ENCODE results near the gene L3MBTL4. TPM values are rescaled to one million over a fixed set of nuclear protein-coding genes. Genes with fewer than 3 reads are reported as not detected.

Gene L3MBTL4
- total and polyA plus RNA-seq, 10 of the 15 experiments (the other 5 are each of a cell fraction or from before 2014, with no cell fraction given) = 1.3 to 8.7 (median 3.8) TPM

GRCh38 chr18:5997361-5997760 lies 417.4 kb downstream of the L3MBTL4 start:
- H3K27ac ChIP-seq (ENCODE audit: control insufficient read depth, insufficient read depth) = no peak overlapping the region
- intact Hi-C loops (cut with micrococcal nuclease; ENCODE audit: unreplicated experiment) (no loop called here), in situ Hi-C loops (cut with MboI) (no loop called here)
- no peaks in the 10 kb centered on the region for H4K20me1 ChIP-seq (ENCODE audit: control insufficient read depth, insufficient read depth)
- no peak for TF ChIP-seq PAX8 (IDR thresholded peaks at IDR 0.05)
- TF ChIP-seq RUNX3 (IDR thresholded peaks at IDR 0.05; ENCODE audit: low read length) = peak; percentile 25; the same call in 1 of the 2 replicates
- FAIRE-seq (no peak), DNase-seq (ENCODE audit: low read depth, low spot score) (no peak), ATAC-seq (no peak)
- no peak overlapping the region for H3K4me2 ChIP-seq (ENCODE audit: control insufficient read depth, insufficient read depth)
- H3K4me1 ChIP-seq (ENCODE audit: control insufficient read depth, insufficient read depth, low read length) = peaks cover 13% of the 10 kb centered on the region
- no peak overlapping the region for H2AFZ ChIP-seq (ENCODE audit: control insufficient read depth, low read depth, low read length)
- no peaks in the 10 kb centered on the region for H3K79me2 ChIP-seq (ENCODE audit: control insufficient read depth, insufficient read depth, low read length)
- H3K9ac ChIP-seq (ENCODE audit: control insufficient read depth, insufficient read depth, low read length) = no peak overlapping the region
- BruUV-seq (replicated peaks) = no TSS peak
- ChIA-PET POLR2A (no interaction called here), SMC1A (ENCODE audit: uncharacterized antibody, unreplicated experiment) (no interaction called here), CTCF (no interaction called here), RAD21 (ENCODE audit: unreplicated experiment) (no interaction called here)
- no peaks in the 10 kb centered on the region for H3K36me3 ChIP-seq (ENCODE audit: control insufficient read depth in 2 of 2, insufficient read depth in 2 of 2, low read length in 1 of 2)
- no peak overlapping the region for H3K4me3 ChIP-seq
- H3K9me3 ChIP-seq (replicated peaks; ENCODE audit: control insufficient read depth, insufficient read depth, low read length) = peaks cover 7% of the 10 kb centered on the region; the same call in 2 of the 3 replicates
- 0% methylated on average over 1 of the region's 1 CpG for whole genome bisulfite sequencing (ENCODE audit: insufficient coverage, insufficient replicate concordance, low lambda C conversion rate, missing lambda C conversion rate)
- no peaks in the 10 kb centered on the region for H3K27me3 ChIP-seq (replicated peaks in 1 of 2; ENCODE audit: control insufficient read depth in 2 of 2, insufficient read depth in 2 of 2, low read length in 1 of 2)

GRCh38 chr18:5995626-5996025 lies 419.1 kb downstream of the L3MBTL4 start:
- Histone ChIP-seq H3K9ac (ENCODE audit: control insufficient read depth, insufficient read depth, low read length) (no peak overlapping the region), H2AFZ (ENCODE audit: control insufficient read depth, low read depth, low read length) (no peak overlapping the region), H3K36me3 (ENCODE audit: control insufficient read depth in 2 of 2, insufficient read depth in 2 of 2, low read length in 1 of 2) (no peaks in the 10 kb centered on the region), H3K27ac (ENCODE audit: control insufficient read depth, insufficient read depth) (no peak overlapping the region), H3K4me1 (ENCODE audit: control insufficient read depth, insufficient read depth, low read length) (peaks cover 13% of the 10 kb centered on the region), H3K9me3 (replicated peaks; ENCODE audit: control insufficient read depth, insufficient read depth, low read length) (peaks cover 3% of the 10 kb centered on the region; the same call in 2 of the 3 replicates), H3K4me3 (no peak overlapping the region), H3K27me3 (replicated peaks in 1 of 2; ENCODE audit: control insufficient read depth in 2 of 2, insufficient read depth in 2 of 2, low read length in 1 of 2) (no peaks in the 10 kb centered on the region), H4K20me1 (ENCODE audit: control insufficient read depth, insufficient read depth) (no peaks in the 10 kb centered on the region), H3K79me2 (ENCODE audit: control insufficient read depth, insufficient read depth, low read length) (no peaks in the 10 kb centered on the region), H3K4me2 (ENCODE audit: control insufficient read depth, insufficient read depth) (no peak overlapping the region)
- ChIA-PET CTCF (no interaction called here), POLR2A (interaction anchor here (0.6 kb wide), 1 partner anchor 100 kb away, joined by 5 read pairs; no protein-coding TSS in a partner anchor), SMC1A (ENCODE audit: uncharacterized antibody, unreplicated experiment) (no interaction called here), RAD21 (ENCODE audit: unreplicated experiment) (no interaction called here)
- WGBS (ENCODE audit: insufficient coverage, insufficient replicate concordance, low lambda C conversion rate, missing lambda C conversion rate) = 51% methylated on average over 4 of the region's 4 CpGs
- intact Hi-C loops (cut with micrococcal nuclease; ENCODE audit: unreplicated experiment) = no loop called here
- ATAC-seq (no peak), DNase-seq (ENCODE audit: low read depth, low spot score) (no peak), FAIRE-seq (no peak)
- in situ Hi-C loops (cut with MboI) = no loop called here
- no TSS peak for BruUV-seq (replicated peaks)
- TF ChIP-seq IRF5 (IDR thresholded peaks at IDR 0.05; ENCODE audit: borderline replicate concordance) = no peak
- TF ChIP-seq CUX1 (IDR thresholded peaks at IDR 0.05; ENCODE audit: insufficient replicate concordance, low read depth, low read length) = no peak
- no peak for TF ChIP-seq NR2C1 (IDR thresholded peaks at IDR 0.05)
- no peak for TF ChIP-seq YBX1 (IDR thresholded peaks at IDR 0.05)
- no peak for TF ChIP-seq STAT1 (conservative IDR thresholded peaks at IDR 0.05)
- TF ChIP-seq PML (IDR thresholded peaks at IDR 0.05; ENCODE audit: low read length) = no peak
- no peak for TF ChIP-seq FOXM1 (IDR thresholded peaks at IDR 0.05; ENCODE audit: low read depth, low read length)
- no peak for TF ChIP-seq BCL3 (IDR thresholded peaks at IDR 0.05; ENCODE audit: borderline replicate concordance, insufficient read depth, low read depth, low read length, poor library complexity, severe bottlenecking)
- TF ChIP-seq NR2F1 (conservative IDR thresholded peaks at IDR 0.05) = no peak
